ENCODE results near the gene NT5DC3. TPM values are rescaled to one million over a fixed set of nuclear protein-coding genes. Genes with fewer than 3 reads are reported as not detected.

Gene NT5DC3
- total and polyA plus RNA-seq, 2 donors (not counting 3 experiments of a cell fraction or from before 2014, with no cell fraction given), result 1.5 to 6.7 TPM

DNA sequence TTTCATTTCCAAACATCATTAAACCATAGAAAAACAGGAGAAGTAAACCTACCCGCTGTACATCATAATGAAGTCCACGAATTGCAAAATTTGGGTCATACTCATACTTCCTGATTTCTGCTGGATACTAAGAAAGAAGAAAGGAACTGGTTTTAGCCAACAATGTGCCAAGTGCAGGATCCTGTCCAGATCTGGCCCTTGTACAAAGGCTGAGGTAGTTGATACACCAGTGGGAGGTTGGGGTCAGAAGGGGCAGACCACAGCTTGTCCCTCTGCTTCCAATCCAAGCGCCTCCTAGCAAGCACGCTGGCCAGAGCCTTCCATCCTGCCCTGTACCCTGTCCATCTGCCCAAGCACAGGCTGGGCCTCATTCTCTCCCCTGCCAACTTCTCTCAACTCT lies 34.2 kb downstream of the NT5DC3 start:
- no peaks in the 10 kb centered on the region for H3K9me1 ChIP-seq (replicated peaks; ENCODE audit: control insufficient read depth, extremely low read depth, insufficient read depth, low read length)
- no peak overlapping the region for H3K4me3 ChIP-seq (replicated peaks in 1 of 3; ENCODE audit: insufficient read depth in 1 of 3, low read depth in 1 of 3, low read length in 3 of 3)
- H3K9me3 ChIP-seq (replicated peaks; ENCODE audit: control insufficient read depth, insufficient read depth, low read length), result no peaks in the 10 kb centered on the region
- no peak overlapping the region for H3K27ac ChIP-seq (ENCODE audit: insufficient read depth, low read depth, low read length)
- ChIA-PET CTCF (interaction anchor here (1.0 to 1.8 kb wide), 2 partner anchors 11 to 64 kb away, joined by 3 to 7 read pairs; no protein-coding TSS in a partner anchor), POLR2A (interaction anchor here (0.6 kb wide), 1 partner anchor 59 kb away, joined by 3 read pairs; no protein-coding TSS in a partner anchor)
- DNase-seq (ENCODE audit: low read depth, low spot score) (peak; percentile 73), FAIRE-seq (peak; percentile 81)
- peaks cover 24% of the 10 kb centered on the region for H3K4me1 ChIP-seq (ENCODE audit: control insufficient read depth, extremely low read depth, insufficient read depth, low read length)
- no TSS peak for BruUV-seq (replicated peaks)
- intact Hi-C loops (cut with micrococcal nuclease) (no loop called here), dilution Hi-C loops (cut with MboI; ENCODE audit: extremely low pct_ligation_motif_present, low sequenced_read_pairs) (no loop called here)
- H4K20me1 ChIP-seq (replicated peaks; ENCODE audit: control insufficient read depth, extremely low read depth, insufficient read depth, low read length), result no peaks in the 10 kb centered on the region
- H2AFZ ChIP-seq (ENCODE audit: low read depth, low read length), result no peak overlapping the region
- H3K79me2 ChIP-seq (ENCODE audit: control insufficient read depth, insufficient read depth, low read length), result no peaks in the 10 kb centered on the region
- no peaks in the 10 kb centered on the region for H3K27me3 ChIP-seq (ENCODE audit: control insufficient read depth in 2 of 2, insufficient read depth in 2 of 2, low read length in 2 of 2)
- H3K36me3 ChIP-seq (ENCODE audit: control insufficient read depth in 2 of 2, extremely low read depth in 1 of 2, insufficient read depth in 2 of 2, low read length in 2 of 2), result no peaks in the 10 kb centered on the region
- no peak overlapping the region for H3K4me2 ChIP-seq (ENCODE audit: insufficient read depth, low read length)
- no peak overlapping the region for H3K9ac ChIP-seq (replicated peaks; ENCODE audit: extremely low read depth, insufficient read depth, low read length)
- TF ChIP-seq POLR2AphosphoS5 (IDR thresholded peaks at IDR 0.05; ENCODE audit: insufficient read depth, low read depth, low read length) (peak; percentile 17), POLR2A (IDR thresholded peaks at IDR 0.05; ENCODE audit: low read depth, low read length) (no peak), MAX (IDR thresholded peaks at IDR 0.05; ENCODE audit: insufficient read depth, insufficient read length) (no peak)

DNA sequence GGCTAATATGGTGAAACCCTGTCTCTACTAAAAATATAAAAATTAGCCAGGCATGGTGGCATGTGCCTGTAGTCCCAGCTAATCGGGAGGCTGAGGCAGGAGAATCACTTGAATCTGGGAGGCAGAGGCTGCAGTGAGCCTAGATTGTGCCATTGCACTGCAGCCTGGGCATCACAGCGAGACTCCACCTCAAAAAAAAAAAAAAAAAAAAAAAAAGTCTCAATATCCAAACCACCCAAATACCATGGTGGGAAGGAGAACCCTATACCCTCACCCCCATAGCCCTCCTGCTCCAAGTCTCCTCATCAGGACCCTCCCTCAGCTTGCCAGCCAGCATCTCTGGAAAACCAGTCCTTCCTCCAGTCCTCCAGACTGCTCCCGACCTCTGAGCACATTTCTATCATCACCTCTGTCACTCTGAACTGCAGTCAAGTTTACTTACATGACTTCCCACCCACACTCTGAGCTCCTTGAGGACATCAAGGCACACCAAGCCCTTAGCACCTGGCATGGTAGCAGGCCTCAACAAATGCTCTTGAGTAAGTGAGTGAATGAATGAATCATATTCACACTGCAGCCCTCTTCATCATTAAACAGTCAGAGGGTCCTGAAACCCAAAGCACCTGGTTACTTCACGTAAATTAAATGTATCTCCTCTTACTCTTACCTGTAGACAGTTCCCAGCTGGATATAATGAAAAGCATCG lies 35.2 kb downstream of the NT5DC3 start:
- dilution Hi-C loops (cut with MboI; ENCODE audit: extremely low pct_ligation_motif_present, low sequenced_read_pairs), result no loop called here
- no peak for DNase-seq (ENCODE audit: low read depth, low spot score)
- Histone ChIP-seq H3K36me3 (ENCODE audit: control insufficient read depth in 2 of 2, extremely low read depth in 1 of 2, insufficient read depth in 2 of 2, low read length in 2 of 2) (no peaks in the 10 kb centered on the region), H3K9ac (replicated peaks; ENCODE audit: extremely low read depth, insufficient read depth, low read length) (no peak overlapping the region), H3K27ac (ENCODE audit: insufficient read depth, low read depth, low read length) (peak overlapping the region; percentile 32), H4K20me1 (replicated peaks; ENCODE audit: control insufficient read depth, extremely low read depth, insufficient read depth, low read length) (no peaks in the 10 kb centered on the region), H3K4me1 (ENCODE audit: control insufficient read depth, extremely low read depth, insufficient read depth, low read length) (peaks cover 27% of the 10 kb centered on the region), H3K4me2 (ENCODE audit: insufficient read depth, low read length) (no peak overlapping the region), H3K27me3 (ENCODE audit: control insufficient read depth in 2 of 2, insufficient read depth in 2 of 2, low read length in 2 of 2) (no peaks in the 10 kb centered on the region), H3K4me3 (replicated peaks in 1 of 3; ENCODE audit: insufficient read depth in 1 of 3, low read depth in 1 of 3, low read length in 3 of 3) (no peak overlapping the region), H3K79me2 (ENCODE audit: control insufficient read depth, insufficient read depth, low read length) (no peaks in the 10 kb centered on the region), H2AFZ (ENCODE audit: low read depth, low read length) (no peak overlapping the region), H3K9me3 (replicated peaks; ENCODE audit: control insufficient read depth, insufficient read depth, low read length) (no peaks in the 10 kb centered on the region), H3K9me1 (replicated peaks; ENCODE audit: control insufficient read depth, extremely low read depth, insufficient read depth, low read length) (no peaks in the 10 kb centered on the region)
- ChIA-PET POLR2A (no interaction called here), CTCF (interaction anchor here (1.0 to 1.8 kb wide), 4 partner anchors 12 to 65 kb away, joined by 3 to 7 read pairs (median 3); partner anchors contain the start of gene NT5DC3)
- FAIRE-seq, result no peak
- no peak for TF ChIP-seq POLR2AphosphoS5 (IDR thresholded peaks at IDR 0.05; ENCODE audit: insufficient read depth, low read depth, low read length)
- TF ChIP-seq MAX (IDR thresholded peaks at IDR 0.05; ENCODE audit: insufficient read depth, insufficient read length), result no peak
- TF ChIP-seq FOS (IDR thresholded peaks at IDR 0.05; ENCODE audit: borderline replicate concordance, insufficient read depth, low read length), result no peak
- no peak for TF ChIP-seq CTCF (IDR thresholded peaks at IDR 0.05; ENCODE audit: extremely low read depth in 1 of 2, insufficient read depth in 1 of 2, low read depth in 1 of 2, low read length in 2 of 2)
- TF ChIP-seq POLR2A (IDR thresholded peaks at IDR 0.05; ENCODE audit: low read depth, low read length), result no peak
- TF ChIP-seq EZH2 (IDR thresholded peaks at IDR 0.05; ENCODE audit: borderline replicate concordance, low read depth, low read length, severe bottlenecking), result no peak
- TF ChIP-seq GATA2 (IDR thresholded peaks at IDR 0.05; ENCODE audit: insufficient read depth, insufficient read length, low read depth, low read length), result no peak
- TF ChIP-seq JUN (IDR thresholded peaks at IDR 0.05; ENCODE audit: borderline replicate concordance, insufficient read depth, insufficient read length, low read depth), result no peak
- no peak for TF ChIP-seq MYC (IDR thresholded peaks at IDR 0.05; ENCODE audit: low read depth, low read length)
- intact Hi-C loops (cut with micrococcal nuclease), result loop anchor here (1.0 to 2.0 kb wide), 2 partner anchors 17 to 35 kb away; partner anchors contain the start of gene NT5DC3
- BruUV-seq (replicated peaks), result no TSS peak

All from endothelial cell of umbilical vein (primary cell).